Fibroblast of villous mesenchyme (primary cell): ENCODE results near the gene RIMBP3B. TPM values are rescaled to one million over a fixed set of nuclear protein-coding genes. Genes with fewer than 3 reads are reported as not detected.
"Not testable (repeated sequence)": the region's sequence is repeated elsewhere in the genome, so short reads cannot be mapped to it uniquely, and the experiment has no call there.

Experiments used
- DNase-seq: peaks from one replicate; pipeline ENCODE4 v3.0.0-alpha.2; 2010; ENCODE audit warnings: low read depth
- H3K4me3 ChIP-seq: 2 replicates; pipeline ENCODE4 v1.5.1; 2011; ENCODE audit warnings: low read depth, mild to moderate bottlenecking, low read length
- total RNA-seq: library from RNA; depleted of rRNA; stranded (reverse); fragments of >200 nt; gene quantifications from 2 replicates; pipeline ENCODE4 v1.2.3, GENCODE V29; 2012

RIMBP3B gene, protein sequence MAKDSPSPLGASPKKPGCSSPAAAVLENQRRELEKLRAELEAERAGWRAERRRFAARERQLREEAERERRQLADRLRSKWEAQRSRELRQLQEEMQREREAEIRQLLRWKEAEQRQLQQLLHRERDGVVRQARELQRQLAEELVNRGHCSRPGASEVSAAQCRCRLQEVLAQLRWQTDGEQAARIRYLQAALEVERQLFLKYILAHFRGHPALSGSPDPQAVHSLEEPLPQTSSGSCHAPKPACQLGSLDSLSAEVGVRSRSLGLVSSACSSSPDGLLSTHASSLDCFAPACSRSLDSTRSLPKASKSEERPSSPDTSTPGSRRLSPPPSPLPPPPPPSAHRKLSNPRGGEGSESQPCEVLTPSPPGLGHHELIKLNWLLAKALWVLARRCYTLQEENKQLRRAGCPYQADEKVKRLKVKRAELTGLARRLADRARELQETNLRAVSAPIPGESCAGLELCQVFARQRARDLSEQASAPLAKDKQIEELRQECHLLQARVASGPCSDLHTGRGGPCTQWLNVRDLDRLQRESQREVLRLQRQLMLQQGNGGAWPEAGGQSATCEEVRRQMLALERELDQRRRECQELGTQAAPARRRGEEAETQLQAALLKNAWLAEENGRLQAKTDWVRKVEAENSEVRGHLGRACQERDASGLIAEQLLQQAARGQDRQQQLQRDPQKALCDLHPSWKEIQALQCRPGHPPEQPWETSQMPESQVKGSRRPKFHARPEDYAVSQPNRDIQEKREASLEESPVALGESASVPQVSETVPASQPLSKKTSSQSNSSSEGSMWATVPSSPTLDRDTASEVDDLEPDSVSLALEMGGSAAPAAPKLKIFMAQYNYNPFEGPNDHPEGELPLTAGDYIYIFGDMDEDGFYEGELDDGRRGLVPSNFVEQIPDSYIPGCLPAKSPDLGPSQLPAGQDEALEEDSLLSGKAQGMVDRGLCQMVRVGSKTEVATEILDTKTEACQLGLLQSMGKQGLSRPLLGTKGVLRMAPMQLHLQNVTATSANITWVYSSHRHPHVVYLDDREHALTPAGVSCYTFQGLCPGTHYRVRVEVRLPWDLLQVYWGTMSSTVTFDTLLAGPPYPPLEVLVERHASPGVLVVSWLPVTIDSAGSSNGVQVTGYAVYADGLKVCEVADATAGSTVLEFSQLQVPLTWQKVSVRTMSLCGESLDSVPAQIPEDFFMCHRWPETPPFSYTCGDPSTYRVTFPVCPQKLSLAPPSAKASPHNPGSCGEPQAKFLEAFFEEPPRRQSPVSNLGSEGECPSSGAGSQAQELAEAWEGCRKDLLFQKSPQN (N-terminal part only)
- under 0.01 and 0.32 TPM in 2 replicates for total RNA-seq

GRCh38 chr22:21383701-21384467 is at the start of gene RIMBP3B:
Gene RIMBP3B (plus strand): TSS chr22:21383751. CDS start chr22:21383859, 108 bp downstream.
- not testable (repeated sequence) for DNase-seq, H3K4me3 ChIP-seq

GRCh38 chr22:21357527-21357926 is 26.0 kb upstream of the RIMBP3B start:
- not testable (repeated sequence) for DNase-seq, H3K4me3 ChIP-seq

- DNase-seq, H3K4me3 ChIP-seq: not testable (repeated sequence)
Measured at GRCh38 chr22:21360525-21360924, 23.0 kb upstream of the RIMBP3B start.

DNA sequence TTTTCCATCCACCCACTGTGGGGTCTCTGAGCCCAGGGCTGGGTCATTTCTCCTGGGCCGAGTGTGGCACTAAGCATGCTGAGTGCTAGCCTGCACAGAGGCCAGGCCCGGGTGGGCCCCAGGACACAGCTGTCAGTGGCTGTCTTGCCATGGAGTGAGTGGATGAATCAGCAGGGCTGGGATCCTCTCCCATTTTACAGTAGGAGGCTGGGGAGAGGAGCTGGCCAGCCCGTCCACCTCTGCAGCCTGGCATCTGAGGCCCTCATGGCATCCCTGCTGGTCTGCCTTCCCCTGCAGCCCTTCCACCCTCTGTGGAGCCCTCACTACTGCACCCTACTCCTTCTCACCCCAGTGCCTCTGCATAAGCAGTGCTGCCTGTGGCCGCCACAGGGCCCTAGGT is 21.1 kb upstream of the RIMBP3B start:
- DNase-seq, H3K4me3 ChIP-seq: not testable (repeated sequence)

GRCh38 chr22:21363061-21363460 is 20.5 kb upstream of the RIMBP3B start:
- not testable (repeated sequence) for H3K4me3 ChIP-seq, DNase-seq

GRCh38 chr22:21363803-21364202 is 19.7 kb upstream of the RIMBP3B start:
- not testable (repeated sequence) for DNase-seq, H3K4me3 ChIP-seq

- DNase-seq, result not testable (repeated sequence)
Measured at GRCh38 chr22:21364362-21364761, 19.2 kb upstream of the RIMBP3B start.

DNA sequence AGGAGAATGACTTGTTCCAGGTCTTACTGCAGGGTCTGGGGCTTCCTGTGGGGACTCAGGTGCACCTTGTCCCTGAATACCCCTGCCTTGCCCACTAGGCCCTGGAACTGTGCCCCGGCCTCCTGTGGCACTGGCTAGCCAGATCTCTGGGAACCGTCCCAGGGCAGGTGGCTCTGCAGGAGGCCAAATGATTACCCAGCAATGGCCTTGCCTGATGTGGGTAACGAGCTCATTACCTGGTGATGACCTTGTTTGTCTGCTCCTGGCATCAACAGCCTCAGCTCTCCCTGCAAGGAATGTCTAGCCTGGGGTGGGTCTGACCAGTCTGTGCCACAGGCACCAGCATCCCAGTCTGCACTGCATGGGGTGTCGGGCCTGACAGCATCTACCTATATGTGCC is 18.2 kb upstream of the RIMBP3B start:
- not testable (repeated sequence) for DNase-seq, H3K4me3 ChIP-seq

More at GRCh38 chr22:21364362-21364761, 19.2 kb upstream of the RIMBP3B start:
- H3K4me3 ChIP-seq, result not testable (repeated sequence)

DNA sequence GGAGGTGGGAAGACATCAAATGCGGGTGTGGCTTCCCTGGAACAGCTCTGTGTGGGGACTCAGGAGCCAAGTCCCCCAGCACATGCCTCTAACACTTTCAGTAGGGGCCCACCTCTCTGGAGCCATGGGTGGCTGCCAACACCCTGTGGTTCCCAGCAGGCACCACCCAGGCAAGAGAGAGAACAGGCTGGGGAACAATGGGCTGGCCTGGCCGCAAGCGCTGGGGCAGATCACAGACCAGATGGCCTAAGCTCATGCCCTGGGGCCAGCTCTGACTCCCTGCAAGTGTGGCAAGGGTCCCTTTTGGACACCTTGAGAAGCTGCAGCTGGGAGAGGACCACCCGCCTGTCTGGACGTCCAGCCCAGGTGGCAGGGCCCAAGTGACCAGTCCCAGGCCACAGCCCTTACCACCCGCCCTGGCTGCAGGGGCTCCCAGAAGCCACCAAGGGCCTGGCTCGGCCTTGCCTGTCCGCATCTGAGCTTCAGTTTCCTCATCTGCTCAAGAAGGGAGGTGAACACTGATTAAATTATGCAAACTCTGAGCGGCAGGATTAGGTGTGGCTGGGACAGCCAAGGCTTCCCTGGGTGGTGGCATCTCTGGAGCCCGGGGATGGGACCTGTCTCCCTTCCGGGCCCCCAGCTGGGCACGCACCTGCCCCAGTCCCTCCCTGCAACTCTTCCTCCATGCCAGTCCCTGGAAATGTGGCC is 14.8 kb upstream of the RIMBP3B start:
- DNase-seq, H3K4me3 ChIP-seq: not testable (repeated sequence)

GRCh38 chr22:21375880-21376279 is 7.7 kb upstream of the RIMBP3B start:
- H3K4me3 ChIP-seq, DNase-seq: not testable (repeated sequence)

DNA sequence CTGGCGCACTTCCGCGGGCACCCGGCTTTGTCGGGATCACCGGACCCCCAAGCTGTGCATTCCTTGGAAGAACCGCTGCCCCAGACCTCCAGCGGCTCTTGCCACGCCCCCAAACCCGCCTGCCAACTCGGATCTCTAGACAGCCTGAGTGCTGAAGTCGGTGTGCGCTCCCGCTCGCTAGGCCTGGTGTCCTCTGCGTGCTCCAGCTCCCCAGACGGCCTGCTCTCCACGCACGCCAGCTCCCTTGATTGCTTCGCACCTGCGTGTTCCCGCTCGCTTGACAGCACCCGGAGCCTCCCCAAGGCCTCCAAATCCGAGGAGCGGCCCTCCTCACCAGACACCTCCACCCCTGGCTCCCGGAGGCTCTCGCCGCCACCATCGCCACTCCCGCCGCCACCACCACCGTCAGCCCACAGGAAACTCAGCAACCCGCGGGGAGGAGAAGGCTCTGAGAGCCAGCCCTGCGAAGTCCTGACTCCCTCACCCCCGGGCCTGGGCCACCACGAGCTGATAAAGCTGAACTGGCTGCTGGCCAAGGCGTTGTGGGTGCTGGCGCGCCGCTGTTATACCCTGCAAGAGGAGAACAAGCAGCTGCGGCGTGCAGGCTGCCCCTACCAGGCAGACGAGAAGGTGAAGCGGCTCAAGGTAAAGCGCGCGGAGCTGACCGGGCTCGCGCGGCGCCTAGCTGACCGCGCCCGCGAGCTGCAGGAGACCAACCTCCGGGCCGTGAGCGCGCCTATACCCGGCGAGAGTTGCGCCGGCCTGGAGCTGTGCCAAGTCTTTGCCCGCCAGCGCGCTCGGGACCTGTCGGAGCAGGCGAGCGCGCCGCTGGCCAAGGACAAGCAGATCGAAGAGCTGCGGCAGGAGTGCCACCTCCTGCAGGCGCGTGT is 1.2 kb downstream of the RIMBP3B start:
- DNase-seq, result not testable (repeated sequence)

GRCh38 chr22:21389480-21389879 is 5.9 kb downstream of the RIMBP3B start:
- not testable (repeated sequence) for H3K4me3 ChIP-seq, DNase-seq

More for the DNA sequence above, 1.2 kb downstream of the RIMBP3B start:
- not testable (repeated sequence) for H3K4me3 ChIP-seq

DNA sequence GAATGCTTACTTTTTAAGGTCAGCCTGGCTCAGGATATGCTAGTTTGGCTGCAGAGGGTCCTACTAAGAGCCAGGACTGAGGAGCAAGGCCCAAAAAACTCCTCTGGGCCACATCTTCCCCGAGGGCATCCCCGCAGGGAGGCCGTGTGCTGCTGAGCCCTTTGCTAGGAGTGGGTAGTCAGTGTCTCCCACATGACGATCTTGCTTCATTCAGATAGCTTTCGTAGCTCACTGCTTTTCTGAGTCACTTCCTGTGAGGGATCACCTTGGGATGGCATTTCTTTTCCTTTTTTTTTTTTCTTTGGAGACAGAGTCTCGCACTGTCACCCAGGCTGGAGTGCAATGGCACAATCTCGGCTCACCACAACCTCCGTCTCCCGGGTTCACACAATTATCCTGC is 6.5 kb downstream of the RIMBP3B start:
- H3K4me3 ChIP-seq, DNase-seq: not testable (repeated sequence)

DNA sequence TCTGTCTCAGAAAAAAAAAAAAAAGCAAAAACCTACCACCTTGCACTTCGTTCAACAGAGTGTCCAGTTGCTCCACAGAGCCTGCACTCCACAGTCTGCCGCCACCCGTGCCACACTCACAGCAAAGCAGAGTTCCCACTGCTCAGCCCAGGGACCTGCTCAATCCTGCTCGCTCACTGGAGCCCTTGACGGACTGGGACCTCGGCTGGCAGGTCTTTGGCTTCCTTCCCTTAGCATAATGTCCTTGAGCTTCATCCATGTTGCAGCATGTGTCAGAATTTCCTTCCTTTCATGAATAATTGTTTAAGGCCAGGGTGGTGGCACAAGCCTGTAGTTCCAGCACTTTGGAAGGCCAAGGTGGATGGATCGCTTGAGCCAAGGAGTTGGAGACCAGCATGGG is 11.1 kb downstream of the RIMBP3B start:
- not testable (repeated sequence) for DNase-seq, H3K4me3 ChIP-seq

- not testable (repeated sequence) for DNase-seq, H3K4me3 ChIP-seq
Measured at GRCh38 chr22:21401197-21401969, 17.8 kb downstream of the RIMBP3B start.
